ENCODE results near the gene URM1.

GRCh38 chr9:128384801-128385495 lies 13.8 kb downstream of the URM1 start:
- no peak for TF ChIP-seq CTCF (conservative IDR thresholded peaks at IDR 0.05)
- TF ChIP-seq ZFX (IDR thresholded peaks at IDR 0.05): no peak

All from C4-2B (cell line).